IMR-90 (cell line): ENCODE measurements around the gene FGD3. TPM values are rescaled to one million over a fixed set of nuclear protein-coding genes. Genes with fewer than 3 reads are reported as not detected.
A peak's percentile ranks its signal among the peaks of the same experiment; 100 is the strongest.

Experiments
- ATAC-seq: fragments of 200-7000 bp; cut with Tn5 transposase; 2 replicates; pipeline ENCODE4 v1.9.1; 2020; ENCODE audit warnings: low read depth, mild to moderate bottlenecking, moderate library complexity
- BruUV-seq: library from RNA; stranded (reverse); fragments of 400-500 nt; replicated peaks from 2 replicates; lab custom pipeline; 2021; lab: Mats Ljungman, UMichigan
- CTCF ChIA-PET: fragments of 300-600 bp; formaldehyde crosslinking; extraction: SDS; loops from one replicate; lab custom pipeline; 2021; ENCODE audit warnings: antibody characterized with exemption; lab: Yijun Ruan, JAX
- POLR2A ChIA-PET: fragments of 300-600 bp; sonication (Branson Sonifier 250); formaldehyde crosslinking; loops from one replicate; lab custom pipeline; 2022; ENCODE audit warnings: antibody characterized with exemption; ENCODE audit not compliant: unreplicated experiment; lab: Charles Lee
- DNase-seq: peaks from one replicate; pipeline ENCODE4 v3.0.0; 2013
- H2AFZ ChIP-seq: replicated peaks from 2 replicates; pipeline ENCODE3; 2013; ENCODE audit warnings: low read length, mild to moderate bottlenecking; ENCODE audit not compliant: poor library complexity
- H2AK5ac ChIP-seq: 2 replicates; pipeline ENCODE4 v1.6.1; 2013; ENCODE audit warnings: low read depth, low read length, inconsistent platforms
- H2AK9ac ChIP-seq: replicated peaks from 2 replicates; pipeline ENCODE3; 2013; ENCODE audit warnings: mild to moderate bottlenecking, low read depth, low read length, moderate library complexity; ENCODE audit not compliant: poor library complexity
- H2BK120ac ChIP-seq: 2 replicates; pipeline ENCODE4 v1.6.1; 2013; ENCODE audit warnings: low read depth, low read length, inconsistent platforms
- H2BK15ac ChIP-seq: 3 replicates; pipeline ENCODE4 v1.6.1; 2013; ENCODE audit warnings: low read depth, low read length, inconsistent platforms
- H2BK20ac ChIP-seq: 2 replicates; pipeline ENCODE4 v1.6.1; 2013; ENCODE audit warnings: low read depth, mild to moderate bottlenecking, inconsistent platforms, low read length, moderate library complexity
- H2BK5ac ChIP-seq: 2 replicates; pipeline ENCODE4 v1.6.1; 2013; ENCODE audit warnings: mild to moderate bottlenecking, low read depth, low read length, inconsistent platforms; ENCODE audit not compliant: poor library complexity, severe bottlenecking
- H3K14ac ChIP-seq: replicated peaks from 2 replicates; pipeline ENCODE4 v1.6.1; 2013; ENCODE audit warnings: low read depth, low read length, inconsistent platforms
- H3K18ac ChIP-seq: 2 replicates; pipeline ENCODE4 v1.6.1; 2013; ENCODE audit warnings: low read depth, low read length, control low read depth
- H3K23ac ChIP-seq: 2 replicates; pipeline ENCODE4 v1.6.1; 2013; ENCODE audit warnings: low read depth, low read length, inconsistent platforms
- H3K27ac ChIP-seq: 2 replicates; pipeline ENCODE4 v1.5.1; 2013; ENCODE audit warnings: mild to moderate bottlenecking, control low read depth, low read length; ENCODE audit not compliant: insufficient read depth
- H3K27me3 ChIP-seq: 2 replicates; pipeline ENCODE4 v1.6.1; 2013; ENCODE audit warnings: low read length; ENCODE audit not compliant: control insufficient read depth, insufficient read depth
- H3K36me3 ChIP-seq: 2 replicates; pipeline ENCODE4 v1.6.1; 2013; ENCODE audit warnings: low read length, mixed read lengths; ENCODE audit not compliant: control insufficient read depth, insufficient read depth
- H3K4ac ChIP-seq: 2 replicates; pipeline ENCODE4 v1.6.1; 2013; ENCODE audit warnings: low read depth, low read length, inconsistent platforms
- H3K4me1 ChIP-seq: 2 replicates; pipeline ENCODE4 v1.6.1; 2013; ENCODE audit warnings: low read length, mixed read lengths; ENCODE audit not compliant: control insufficient read depth, insufficient read depth
- H3K4me2 ChIP-seq: 2 replicates; pipeline ENCODE4 v1.6.1; 2013; ENCODE audit warnings: low read depth, mild to moderate bottlenecking, control low read depth, low read length, moderate library complexity
- H3K4me3 ChIP-seq: 2 replicates; pipeline ENCODE4 v1.5.1; 2013; ENCODE audit warnings: low read depth, mild to moderate bottlenecking, control low read depth, low read length, moderate library complexity; ENCODE audit not compliant: insufficient read depth
- H3K56ac ChIP-seq: 2 replicates; pipeline ENCODE4 v1.6.1; 2013; ENCODE audit warnings: low read length, inconsistent platforms; ENCODE audit not compliant: insufficient read depth; ENCODE audit errors: extremely low read depth
- H3K79me1 ChIP-seq, 2 experiments: 2 replicates each; pipeline ENCODE4 v1.6.1; 2013; ENCODE audit warnings: low read length in 2 of 2, inconsistent platforms in 1 of 2, low read depth in 1 of 2
- H3K9ac ChIP-seq: 2 replicates; pipeline ENCODE4 v1.6.1; 2013; ENCODE audit warnings: low read depth, low read length, control low read depth
- H3K9me1 ChIP-seq: 2 replicates; pipeline ENCODE4 v1.6.1; 2013; ENCODE audit warnings: low read length, inconsistent platforms; ENCODE audit not compliant: insufficient read depth
- H3K9me3 ChIP-seq: 2 replicates; pipeline ENCODE4 v1.6.1; 2013; ENCODE audit warnings: low read length; ENCODE audit not compliant: control insufficient read depth, insufficient read depth
- H4K20me1 ChIP-seq: 2 replicates; pipeline ENCODE4 v1.6.1; 2013; ENCODE audit warnings: low read length, inconsistent platforms; ENCODE audit not compliant: insufficient read depth
- H4K5ac ChIP-seq: 2 replicates; pipeline ENCODE4 v1.6.1; 2013; ENCODE audit warnings: mild to moderate bottlenecking, low read depth, low read length, control low read depth
- H4K8ac ChIP-seq, 2 experiments: 2 replicates each; pipeline ENCODE4 v1.6.1; 2013; ENCODE audit warnings: low read depth in 2 of 2, low read length in 2 of 2, control low read depth in 1 of 2, inconsistent platforms in 1 of 2
- H4K91ac ChIP-seq: 2 replicates; pipeline ENCODE4 v1.6.1; 2013; ENCODE audit warnings: low read depth, low read length, inconsistent platforms; ENCODE audit not compliant: insufficient read depth
- BHLHE40 ChIP-seq: fragments of 150-350 bp; IDR thresholded peaks from 2 replicates; pipeline ENCODE4 v1.6.1; 2016; ENCODE audit warnings: mild to moderate bottlenecking, low read depth, low read length
- CTCF ChIP-seq: conservative IDR thresholded peaks from 2 replicates; pipeline ENCODE4 v1.5.1; 2012; ENCODE audit warnings: mild to moderate bottlenecking, low read depth, low read length, improper control_type of control experiment
- WGBS, 2 experiments: methylation state at CpG; one replicate each; pipeline versions ENCODE4 v1.1.5 to v1.1.7; 2013; ENCODE audit warnings: missing lambda C conversion rate in 2 of 2; ENCODE audit not compliant: insufficient read length in 1 of 2; ENCODE audit errors: extremely low coverage in 2 of 2; 5-methylcytosine and 5-hydroxymethylcytosine counted together
- dilution Hi-C: fragments of 300-500 bp; cut with HindIII; formaldehyde crosslinking; loops from one replicate; pipeline ENCODE4 v1.14.3; 2018; ENCODE audit warnings: low sequenced_read_pairs; ENCODE audit not compliant: unreplicated experiment
- in situ Hi-C: fragments of 300-500 bp; cut with MboI; formaldehyde crosslinking; loops from 3 replicates; pipeline ENCODE4 v1.14.3; 2019; ENCODE audit warnings: low sequenced_read_pairs, inconsistent platforms, mixed read lengths
- intact Hi-C: fragments of 100-400 bp; cut with micrococcal nuclease; formaldehyde crosslinking; loops from 2 replicates; pipeline ENCODE4 v1.10.0; 2022
- polyA plus RNA-seq, 3 experiments: library from polyadenylated mRNA; depleted of rRNA; stranded (reverse); fragments of >200 nt; gene quantifications; 2 replicates each; pipeline ENCODE4 v1.2.3, GENCODE V29; 2012; ENCODE audit warnings: low replicate concordance in 1 of 3
- total RNA-seq: library from RNA; depleted of rRNA; stranded (reverse); fragments of >200 nt; gene quantifications from 2 replicates; pipeline ENCODE4 v1.2.3, GENCODE V29; 2012

Gene FGD3
- total and polyA plus RNA-seq, 2 of the 4 experiments (the other 2 are of a cell fraction): not detected

GRCh38 chr9:92986176-92987119 lies 39.1 kb downstream of the FGD3 start:
- no peaks in the 10 kb centered on the region for H4K20me1 ChIP-seq
- ATAC-seq: no peak
- POLR2A ChIA-PET: no interaction called here
- H3K9ac ChIP-seq: no peak overlapping the region
- H3K27me3 ChIP-seq: no peaks in the 10 kb centered on the region
- no peaks in the 10 kb centered on the region for H3K36me3 ChIP-seq
- no peak overlapping the region for H3K27ac ChIP-seq
- no peak overlapping the region for H4K8ac ChIP-seq
- H2AK9ac ChIP-seq: no peak overlapping the region
- no TSS peak for BruUV-seq
- no peak overlapping the region for H3K4me3 ChIP-seq
- H3K4me1 ChIP-seq: no peaks in the 10 kb centered on the region
- no peaks in the 10 kb centered on the region for H3K79me1 ChIP-seq
- no peak for TF ChIP-seq BHLHE40
- peak; percentile 30 for TF ChIP-seq CTCF
- CTCF ChIA-PET: interaction anchor here (0.6 kb wide), 1 partner anchor 373 kb away, joined by 3 read pairs; no protein-coding TSS in a partner anchor
- dilution Hi-C loops (no loop called here), in situ Hi-C loops (no loop called here), intact Hi-C loops (no loop called here)
- no peak overlapping the region for H3K4ac ChIP-seq
- H3K23ac ChIP-seq: no peak overlapping the region
- no peak overlapping the region for H4K91ac ChIP-seq
- no peak overlapping the region for H4K5ac ChIP-seq
- peaks cover 6% of the 10 kb centered on the region; the same call in 1 of the 2 replicates for H3K9me3 ChIP-seq
- H2BK20ac ChIP-seq: no peak overlapping the region
- H2BK5ac ChIP-seq: no peak overlapping the region
- no peaks in the 10 kb centered on the region for H3K9me1 ChIP-seq
- H3K14ac ChIP-seq: no peak overlapping the region
- H3K18ac ChIP-seq: no peak overlapping the region
- no peak overlapping the region for H3K4me2 ChIP-seq
- no peak overlapping the region for H2BK120ac ChIP-seq
- H2BK15ac ChIP-seq: no peak overlapping the region
- no peak overlapping the region for H3K56ac ChIP-seq
- H2AK5ac ChIP-seq: no peak overlapping the region
- no peak for DNase-seq
- no CpG with 5 or more reads among the region's 6 CpGs for WGBS, 2 experiments
- no peak overlapping the region for H2AFZ ChIP-seq
